Measurements from ENCODE around the gene KDM3B. TPM values are rescaled to one million over a fixed set of nuclear protein-coding genes. Genes with fewer than 3 reads are reported as not detected.
A peak's percentile ranks its signal among the peaks of the same experiment; 100 is the strongest.

Gene KDM3B
- total and polyA plus RNA-seq, 9 of the 15 experiments (the other 6 are each of a cell fraction or from before 2014, with no cell fraction given), result 13.8 to 62.8 (median 41.9) TPM

DNA sequence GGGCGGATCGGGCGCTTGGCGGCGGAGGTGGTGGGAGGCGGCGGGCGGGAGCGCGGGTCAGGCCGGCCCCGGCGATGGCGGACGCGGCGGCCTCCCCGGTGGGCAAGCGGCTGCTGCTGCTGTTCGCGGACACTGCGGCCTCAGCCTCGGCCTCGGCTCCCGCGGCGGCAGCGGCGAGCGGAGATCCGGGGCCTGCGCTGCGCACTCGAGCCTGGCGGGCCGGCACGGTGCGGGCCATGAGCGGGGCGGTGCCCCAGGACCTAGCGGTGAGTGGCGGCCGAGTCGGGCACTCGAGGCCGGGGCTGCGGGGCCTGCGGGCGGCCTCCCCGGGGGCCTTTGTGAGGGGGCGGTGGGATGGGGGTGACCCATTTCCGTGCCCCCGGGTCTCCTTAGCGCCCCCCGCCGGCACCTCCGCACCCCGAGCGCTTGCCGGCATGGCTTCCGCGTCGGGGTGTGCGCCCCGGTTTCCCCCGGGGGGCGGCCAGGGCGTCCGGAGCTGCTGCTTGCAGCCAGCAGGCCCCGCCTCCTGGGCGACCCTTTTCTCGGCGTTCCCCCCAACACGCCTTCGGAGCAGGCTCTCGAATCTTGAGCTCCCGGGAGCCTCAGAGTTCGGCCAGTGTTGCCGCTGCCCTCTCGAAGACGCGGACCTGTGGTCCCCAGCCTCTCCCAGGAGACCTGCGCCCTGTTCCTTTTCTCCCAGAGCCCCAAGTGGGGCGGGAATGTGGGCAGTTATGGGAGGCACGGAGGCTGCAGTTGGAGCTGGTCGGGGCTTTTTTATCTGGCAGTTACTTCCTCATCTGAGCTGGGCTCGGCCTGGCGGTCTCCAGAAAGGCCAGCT is 456 bp downstream of the KDM3B start (continued):
- TF ChIP-seq TAF1 (IDR thresholded peaks at IDR 0.05; ENCODE audit: control insufficient read depth, extremely low read depth, insufficient read depth, low read length, severe bottlenecking), result peak; percentile 6
- TF ChIP-seq PML (IDR thresholded peaks at IDR 0.05; ENCODE audit: low read length), result peak; percentile 36; the same call in 1 of the 2 replicates
- peak; percentile 28 to 56; a peak in 2 of 4 replicates for TF ChIP-seq NONO (IDR thresholded peaks at IDR 0.05; ENCODE audit: low read depth in 2 of 2, low read length in 1 of 2)
- TF ChIP-seq HDAC1 (IDR thresholded peaks at IDR 0.05), result peak in 1 of 2 experiments; percentile 42; a peak in 1 of 4 replicates
- TF ChIP-seq ATF7 (IDR thresholded peaks at IDR 0.05), result 0 out of 2 replicates have a peak, but pooled peaks have one; percentile 21

DNA sequence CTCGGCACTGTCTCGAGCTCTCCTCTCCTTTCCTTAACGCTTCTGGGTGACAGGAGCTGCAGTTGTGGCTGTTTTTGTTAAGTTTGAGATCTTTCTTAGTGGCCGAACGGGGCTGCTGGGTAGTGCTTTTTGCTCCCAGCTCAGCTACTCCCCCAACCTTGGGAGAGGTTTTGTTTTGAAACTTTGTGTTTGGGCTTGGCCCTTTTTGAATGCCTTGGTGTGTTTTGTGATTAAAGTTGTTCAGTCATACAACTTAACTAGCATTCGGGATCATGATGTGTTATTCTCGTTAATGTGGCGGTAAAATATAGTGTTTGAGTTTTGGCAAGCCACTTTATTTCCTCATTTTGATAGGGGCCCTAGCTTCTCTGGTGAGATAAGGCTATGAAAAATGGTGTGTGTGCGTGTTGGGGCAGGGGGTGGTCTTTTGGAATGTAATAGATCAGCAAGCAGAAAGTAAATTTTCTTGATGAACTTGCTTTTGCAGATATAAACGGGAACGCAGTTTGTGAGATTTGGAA is 1.1 kb downstream of the KDM3B start:
- Histone ChIP-seq H3K9me1 (ENCODE audit: control insufficient read depth, insufficient read depth, low read length) (no peaks in the 10 kb centered on the region), H3K9ac (ENCODE audit: insufficient read depth in 1 of 2, low read depth in 2 of 2, low read length in 2 of 2) (peak overlapping the region; percentile 97), H3K27ac (ENCODE audit: extremely low read depth, low read depth, low read length) (peak overlapping the region; percentile 93), H3K9me3 (replicated peaks; ENCODE audit: control insufficient read depth, insufficient read depth, low read depth, low read length) (peaks cover 5% of the 10 kb centered on the region), H2AFZ (ENCODE audit: low read depth, low read length) (peak overlapping the region; percentile 69), H3K4me3 (peak overlapping the region; percentile 96), H3K79me2 (ENCODE audit: control insufficient read depth, insufficient read depth, low read length) (peaks cover 59% of the 10 kb centered on the region), H3K4me2 (ENCODE audit: insufficient read depth, low read length) (peak overlapping the region; percentile 84), H3K27me3 (ENCODE audit: control insufficient read depth in 2 of 2, insufficient read depth in 2 of 2, low read length in 2 of 2) (no peaks in the 10 kb centered on the region), H3K4me1 (replicated peaks in 1 of 2; ENCODE audit: control insufficient read depth in 2 of 2, insufficient read depth in 2 of 2, low read length in 2 of 2) (peaks cover 6 to 15% of the 10 kb centered on the region in 2 experiments; a peak in 4 of 5 replicates), H3K36me3 (ENCODE audit: control insufficient read depth, insufficient read depth, low read length) (peaks cover 17% of the 10 kb centered on the region; the same call in 2 of the 3 replicates), H4K20me1 (replicated peaks; ENCODE audit: control insufficient read depth, insufficient read depth, low read length) (peaks cover 20% of the 10 kb centered on the region)
- in situ Hi-C loops (cut with MboI) (no loop called here), intact Hi-C loops (cut with micrococcal nuclease) (loop anchor here (2.0 to 5.0 kb wide), 3 partner anchors 15 to 171 kb away; partner anchors contain the start of gene FAM53C)
- under 1% methylated on average over 11 of the region's 11 CpGs for WGBS (ENCODE audit: insufficient coverage, low coverage, missing lambda C conversion rate)
- BruUV-seq (replicated peaks), result no TSS peak
- DNase-seq (ENCODE audit: extremely low read depth in 1 of 4, low spot score in 3 of 4) (no peak), ATAC-seq (no peak), FAIRE-seq (peak; percentile 85)
- POLR2A ChIA-PET, result interaction anchor here (0.6 to 10.3 kb wide), 16 partner anchors 8 to 1123 kb away, joined by 3 to 416 read pairs (median 6); partner anchors contain the start of genes BRD8, CDC23, CDC25C and EGR1
- CTCF ChIA-PET (ENCODE audit: low intra/inter-chr PET ratio), result interaction anchor here (0.6 to 2.6 kb wide), 2 partner anchors 15 to 90 kb away, joined by 4 to 31 read pairs; partner anchors contain the start of gene FAM53C
- TF ChIP-seq SNIP1 (IDR thresholded peaks at IDR 0.05; ENCODE audit: low read depth), result no peak
- no peak for TF ChIP-seq PCBP1 (IDR thresholded peaks at IDR 0.05; ENCODE audit: low read depth, low read length, poor library complexity, severe bottlenecking)
- TF ChIP-seq, protein P1, sequence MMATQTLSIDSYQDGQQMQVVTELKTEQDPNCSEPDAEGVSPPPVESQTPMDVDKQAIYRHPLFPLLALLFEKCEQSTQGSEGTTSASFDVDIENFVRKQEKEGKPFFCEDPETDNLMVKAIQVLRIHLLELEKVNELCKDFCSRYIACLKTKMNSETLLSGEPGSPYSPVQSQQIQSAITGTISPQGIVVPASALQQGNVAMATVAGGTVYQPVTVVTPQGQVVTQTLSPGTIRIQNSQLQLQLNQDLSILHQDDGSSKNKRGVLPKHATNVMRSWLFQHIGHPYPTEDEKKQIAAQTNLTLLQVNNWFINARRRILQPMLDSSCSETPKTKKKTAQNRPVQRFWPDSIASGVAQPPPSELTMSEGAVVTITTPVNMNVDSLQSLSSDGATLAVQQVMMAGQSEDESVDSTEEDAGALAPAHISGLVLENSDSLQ (IDR thresholded peaks at IDR 0.05), result 0 out of 2 replicates have a peak, but pooled peaks have one; percentile 14
- TF ChIP-seq, protein P2, sequence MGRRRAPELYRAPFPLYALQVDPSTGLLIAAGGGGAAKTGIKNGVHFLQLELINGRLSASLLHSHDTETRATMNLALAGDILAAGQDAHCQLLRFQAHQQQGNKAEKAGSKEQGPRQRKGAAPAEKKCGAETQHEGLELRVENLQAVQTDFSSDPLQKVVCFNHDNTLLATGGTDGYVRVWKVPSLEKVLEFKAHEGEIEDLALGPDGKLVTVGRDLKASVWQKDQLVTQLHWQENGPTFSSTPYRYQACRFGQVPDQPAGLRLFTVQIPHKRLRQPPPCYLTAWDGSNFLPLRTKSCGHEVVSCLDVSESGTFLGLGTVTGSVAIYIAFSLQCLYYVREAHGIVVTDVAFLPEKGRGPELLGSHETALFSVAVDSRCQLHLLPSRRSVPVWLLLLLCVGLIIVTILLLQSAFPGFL (CRISPR knock-in tag; IDR thresholded peaks at IDR 0.05), result 0 out of 2 replicates have a peak, but pooled peaks have one; percentile 12
- TF ChIP-seq SMARCE1 (IDR thresholded peaks at IDR 0.05), result 0 out of 2 replicates have a peak, but pooled peaks have one; percentile 29
- no peak for TF ChIP-seq RBM39 (optimal IDR thresholded peaks at IDR 0.05; ENCODE audit: low read depth, low read length)
- no peak for TF ChIP-seq IRF2 (CRISPR knock-in tag; IDR thresholded peaks at IDR 0.05)
